Colonic mucosa (tissue), 4 donors: ENCODE results near the gene SCRN1. TPM values are rescaled to one million over a fixed set of nuclear protein-coding genes. Genes with fewer than 3 reads are reported as not detected.

Experiments
- DNase-seq: peaks from one replicate; pipeline ENCODE4 v3.0.0-alpha.2; 2020
- H3K27ac ChIP-seq: fragments of 200-600 bp; one replicate; pipeline ENCODE4 v1.8.0; 2021
- H3K27me3 ChIP-seq: fragments of 200-600 bp; one replicate; pipeline ENCODE4 v1.8.0; 2021
- H3K36me3 ChIP-seq: fragments of 200-600 bp; one replicate; pipeline ENCODE4 v1.8.0; 2021
- H3K4me1 ChIP-seq: fragments of 200-600 bp; one replicate; pipeline ENCODE4 v1.8.0; 2021; ENCODE audit warnings: mild to moderate bottlenecking
- H3K4me3 ChIP-seq: fragments of 200-600 bp; one replicate; pipeline ENCODE4 v1.8.0; 2021
- H3K9ac ChIP-seq, 2 donors: one replicate each; pipeline ENCODE4 v1.7.0; 2013; ENCODE audit warnings: control low read depth in 2 of 2, low read depth in 2 of 2, low read length in 2 of 2
- H3K9me3 ChIP-seq: fragments of 200-600 bp; one replicate; pipeline ENCODE4 v1.8.0; 2021
- CTCF ChIP-seq: fragments of 200-600 bp; IDR thresholded peaks from one replicate; pipeline ENCODE4 v1.8.0; 2022; ENCODE audit warnings: antibody characterized with exemption, mild to moderate bottlenecking
- intact Hi-C: fragments of 100-400 bp; cut with DNase I; formaldehyde crosslinking; loops from one replicate; pipeline ENCODE4 v1.14.1; 2022
- total RNA-seq, 2 donors: library from RNA; stranded (reverse); fragmentation: NEBNext Ultra II Directional in 1 of 2; extraction: Animal tissue kit (Norgen Biotek cat#: 25700) in 1 of 2; gene quantifications; one replicate each; pipeline ENCODE4 v1.2.1, GENCODE V29; 2021
- donor health status: healthy.
- donor health status: DM: no; HTN: no; CAD: no.
- donor health status: DM: no; HTN: no; CAD: no.

Gene SCRN1
- total RNA-seq, 2 donors from 2014 or later = 13.2 to 17.1 TPM

GRCh38 chr7:29953726-29954347 lies 35.8 kb downstream of the SCRN1 start:
- no peak overlapping the region for H3K9ac ChIP-seq
- H3K27ac ChIP-seq = no peak overlapping the region
- no peak overlapping the region for H3K4me3 ChIP-seq
- no peaks in the 10 kb centered on the region for H3K27me3 ChIP-seq
- no peaks in the 10 kb centered on the region for H3K9me3 ChIP-seq
- intact Hi-C loops = no loop called here
- no peak for DNase-seq
- no peaks in the 10 kb centered on the region for H3K36me3 ChIP-seq
- no peak for TF ChIP-seq CTCF
- H3K4me1 ChIP-seq = no peaks in the 10 kb centered on the region

GRCh38 chr7:29951206-29951605 lies 38.4 kb downstream of the SCRN1 start:
- no peak for TF ChIP-seq CTCF
- Histone ChIP-seq H3K9ac (peak overlapping the region in 1 of 2 donors; percentile 17), H3K4me3 (no peak overlapping the region), H3K27me3 (no peaks in the 10 kb centered on the region), H3K4me1 (no peaks in the 10 kb centered on the region), H3K9me3 (no peaks in the 10 kb centered on the region), H3K36me3 (no peaks in the 10 kb centered on the region), H3K27ac (no peak overlapping the region)
- DNase-seq = no peak
- intact Hi-C loops = no loop called here

GRCh38 chr7:29950480-29950879 lies 39.1 kb downstream of the SCRN1 start:
- no peaks in the 10 kb centered on the region for H3K27me3 ChIP-seq
- DNase-seq = no peak
- no peaks in the 10 kb centered on the region for H3K36me3 ChIP-seq
- no peak overlapping the region for H3K9ac ChIP-seq
- H3K27ac ChIP-seq = no peak overlapping the region
- H3K4me1 ChIP-seq = no peaks in the 10 kb centered on the region
- no peak overlapping the region for H3K4me3 ChIP-seq
- H3K9me3 ChIP-seq = no peaks in the 10 kb centered on the region
- intact Hi-C loops = no loop called here
- TF ChIP-seq CTCF = no peak

- Histone ChIP-seq H3K9ac (no peak overlapping the region), H3K9me3 (no peaks in the 10 kb centered on the region), H3K27ac (no peak overlapping the region), H3K27me3 (no peaks in the 10 kb centered on the region), H3K4me3 (no peak overlapping the region), H3K36me3 (no peaks in the 10 kb centered on the region), H3K4me1 (no peaks in the 10 kb centered on the region)
- intact Hi-C loops = no loop called here
- no peak for TF ChIP-seq CTCF
- no peak for DNase-seq
Observed at GRCh38 chr7:29948587-29948986, 41.0 kb downstream of the SCRN1 start.

- Histone ChIP-seq H3K27me3 (no peaks in the 10 kb centered on the region), H3K9me3 (no peaks in the 10 kb centered on the region), H3K36me3 (no peaks in the 10 kb centered on the region), H3K27ac (no peak overlapping the region), H3K4me3 (no peak overlapping the region), H3K9ac (no peak overlapping the region), H3K4me1 (no peaks in the 10 kb centered on the region)
- intact Hi-C loops = no loop called here
- TF ChIP-seq CTCF = no peak
- no peak for DNase-seq
Observed at GRCh38 chr7:29946428-29947186, 43.0 kb downstream of the SCRN1 start.
